GM18505 (cell line): Measurements from ENCODE around the gene CA12.

Experiments used
- ATAC-seq: cut with Tn5 transposase; IDR thresholded peaks from one replicate; pipeline ENCODE4 v1.9.1; 2021; ENCODE audit not compliant: unreplicated experiment
- POLR2A ChIP-seq: IDR thresholded peaks from 4 replicates; pipeline ENCODE4 v1.6.1; 2011; ENCODE audit warnings: borderline replicate concordance; ENCODE audit not compliant: insufficient read depth, insufficient read length; ENCODE audit errors: extremely low read depth

The CA12 gene

GRCh38 chr15:63373866-63374548, 7.6 kb downstream of the CA12 start:
- no peak for TF ChIP-seq POLR2A
- no peak for ATAC-seq

GRCh38 chr15:63373330-63373729, 8.3 kb downstream of the CA12 start:
- no peak for TF ChIP-seq POLR2A
- ATAC-seq: no peak

GRCh38 chr15:63372753-63373152, 8.9 kb downstream of the CA12 start:
- no peak for TF ChIP-seq POLR2A
- ATAC-seq: no peak

- ATAC-seq: no peak
- no peak for TF ChIP-seq POLR2A
Observed at GRCh38 chr15:63372018-63372705, 9.5 kb downstream of the CA12 start.

DNA sequence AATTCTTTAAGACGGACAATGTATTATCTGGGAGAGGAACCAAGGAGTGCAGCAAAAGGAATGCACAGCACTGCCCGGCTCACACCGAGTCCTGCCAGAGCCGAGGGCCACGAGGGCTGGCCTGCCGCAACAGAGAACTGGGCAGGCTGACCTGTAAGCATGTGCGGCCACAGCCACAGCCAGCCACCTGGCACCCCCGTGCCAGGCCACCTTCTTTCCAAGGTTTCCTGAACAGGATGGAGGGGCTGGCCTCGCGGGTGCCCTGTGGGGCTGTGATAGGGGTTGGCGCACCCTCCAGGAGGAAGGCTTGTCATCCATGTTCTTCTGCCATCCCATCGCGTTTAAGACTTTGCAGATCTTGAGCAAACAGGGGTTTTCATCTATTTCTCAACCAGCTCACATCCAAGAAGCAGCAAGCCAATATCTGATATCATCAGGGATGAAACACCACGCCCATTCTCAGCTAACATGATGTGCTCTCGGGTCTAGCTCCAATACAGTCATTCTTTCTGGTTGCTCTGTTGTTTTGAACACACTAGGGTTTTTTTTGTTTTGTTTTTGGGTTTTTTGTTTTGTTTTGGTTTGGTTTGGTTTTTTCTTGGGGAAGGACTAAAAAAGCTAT, 10.2 kb downstream of the CA12 start:
- no peak for TF ChIP-seq POLR2A
- no peak for ATAC-seq

DNA sequence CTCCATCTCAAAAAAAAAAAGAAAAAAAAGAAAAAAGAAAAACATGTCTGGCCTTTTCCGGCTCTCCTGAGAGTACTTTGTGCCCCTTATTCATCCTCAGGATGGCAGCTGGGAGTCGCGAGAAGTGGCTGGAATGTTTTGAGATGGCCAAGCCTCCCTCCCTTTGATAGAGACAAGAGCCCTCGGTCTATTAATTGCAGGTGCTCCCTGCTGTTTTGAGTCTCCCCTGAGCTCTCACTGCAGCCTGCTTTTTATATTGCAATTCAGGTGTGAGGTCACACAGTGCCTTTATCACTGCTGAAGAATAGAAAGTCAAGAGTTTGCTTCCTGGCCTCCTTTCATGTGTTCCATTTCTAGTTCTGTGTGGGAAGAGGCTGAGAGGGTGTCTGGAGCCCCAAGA, 10.9 kb downstream of the CA12 start:
- no peak for TF ChIP-seq POLR2A
- no peak for ATAC-seq

DNA sequence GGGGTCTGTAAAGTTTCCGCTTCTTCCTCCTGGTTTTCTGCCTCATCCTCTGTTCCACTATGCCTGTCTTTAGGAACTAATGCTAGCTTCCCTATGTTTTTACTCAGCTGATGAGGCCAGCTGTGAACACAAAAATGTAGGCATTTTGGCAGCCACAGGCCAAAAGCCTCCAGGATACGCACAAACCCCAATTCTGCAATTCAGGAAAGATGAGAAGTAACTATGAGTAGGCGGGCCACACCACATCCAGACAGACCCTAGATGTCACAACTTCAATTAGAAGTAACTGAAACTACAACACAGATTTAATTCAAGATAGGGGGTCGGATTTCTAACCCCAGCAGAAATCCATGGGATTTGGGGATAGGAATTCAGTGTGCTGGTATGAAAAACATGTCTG, 11.9 kb downstream of the CA12 start:
- no peak for ATAC-seq

DNA sequence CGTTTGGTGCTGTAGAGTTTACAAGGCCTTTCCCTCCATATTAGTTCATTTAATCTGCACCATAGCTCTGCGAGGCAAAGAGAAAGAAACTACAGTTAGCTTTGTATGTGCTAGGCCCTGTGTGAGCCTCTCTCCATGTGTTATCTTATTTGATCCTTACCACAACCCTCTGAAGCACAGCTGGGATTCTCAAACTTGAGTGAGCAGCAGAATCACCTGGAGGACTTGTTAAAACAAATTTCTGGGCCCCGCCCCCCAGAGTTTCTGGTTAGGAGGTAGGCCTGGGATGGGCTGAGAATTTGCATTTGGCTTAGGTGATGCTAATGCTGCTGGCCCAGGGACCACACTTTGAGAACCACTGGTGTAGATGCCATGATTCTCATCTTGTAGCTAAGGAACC, 12.3 kb downstream of the CA12 start:
- ATAC-seq: no peak

More for the DNA sequence above, 11.9 kb downstream of the CA12 start:
- no peak for TF ChIP-seq POLR2A

DNA sequence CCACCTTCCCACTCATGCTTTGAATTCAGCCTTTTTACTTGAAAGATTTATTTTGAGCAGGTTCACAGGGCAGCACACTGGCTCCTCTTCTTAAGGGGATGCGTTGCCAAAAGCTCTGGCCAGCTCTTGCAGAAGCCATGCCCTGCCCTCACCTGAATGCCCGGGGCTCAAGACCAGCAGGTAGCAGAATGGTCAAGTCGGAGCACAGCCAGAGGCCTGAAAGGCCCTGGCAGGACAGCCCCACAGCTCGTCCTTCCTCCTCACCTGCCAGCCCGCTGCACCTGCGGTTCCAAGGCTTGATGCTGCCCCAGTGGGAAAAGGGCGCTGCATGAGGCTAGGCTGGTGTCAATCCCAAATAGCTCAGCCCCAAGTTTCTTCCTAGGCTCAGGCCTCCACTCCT, 13.1 kb downstream of the CA12 start:
- no peak for ATAC-seq

More for the DNA sequence above, 12.3 kb downstream of the CA12 start:
- TF ChIP-seq POLR2A: no peak

GRCh38 chr15:63367900-63368299, 13.7 kb downstream of the CA12 start:
- ATAC-seq: no peak
- TF ChIP-seq POLR2A: no peak

More for the DNA sequence above, 13.1 kb downstream of the CA12 start:
- TF ChIP-seq POLR2A: no peak

- TF ChIP-seq POLR2A: no peak
Observed at GRCh38 chr15:63367390-63367789, 14.3 kb downstream of the CA12 start.

DNA sequence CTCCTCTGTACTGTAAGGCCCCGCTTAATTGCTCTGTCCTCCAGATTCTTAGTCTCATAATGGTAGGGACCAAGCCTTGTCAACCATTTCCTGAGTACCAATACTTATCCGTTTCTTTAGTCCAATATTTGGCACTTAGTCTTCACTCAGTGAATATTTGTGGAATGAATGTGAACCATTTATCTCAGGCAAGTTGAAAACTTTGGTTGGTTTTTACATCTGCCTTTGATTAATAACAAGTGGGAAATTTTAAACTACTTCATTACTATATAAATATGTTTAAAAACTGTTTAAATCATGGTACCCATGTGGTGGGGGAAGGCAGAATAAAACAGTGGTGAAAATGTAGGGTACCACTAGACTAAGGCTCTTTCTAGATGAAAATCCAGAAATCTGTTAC, 15.2 kb downstream of the CA12 start:
- no peak for TF ChIP-seq POLR2A
- no peak for ATAC-seq

More at GRCh38 chr15:63367390-63367789, 14.3 kb downstream of the CA12 start:
- ATAC-seq: no peak

DNA sequence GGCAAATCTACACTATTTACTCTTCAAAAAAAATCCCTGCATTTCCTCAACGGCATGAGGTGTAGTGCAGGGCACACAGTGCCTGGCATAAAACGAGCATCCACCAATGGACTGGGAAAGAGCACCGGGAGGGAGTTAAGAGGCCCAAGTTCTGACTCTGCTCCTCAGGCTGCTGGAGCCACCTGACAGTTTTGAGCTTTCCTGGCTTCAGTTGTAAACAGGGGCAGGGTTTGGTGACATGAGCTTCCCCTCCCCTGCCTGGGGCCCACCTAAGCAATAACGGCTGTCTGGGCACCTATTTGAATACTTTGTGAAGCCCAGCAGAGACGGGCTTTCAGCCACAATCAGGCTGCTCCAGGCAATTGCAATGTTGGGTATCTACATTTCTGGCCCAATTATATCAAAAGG, 16.4 kb downstream of the CA12 start:
- ATAC-seq: no peak
- TF ChIP-seq POLR2A: no peak
